Upper lobe of left lung (tissue), 6 donors: ENCODE measurements around the gene SAP130. TPM values are rescaled to one million over a fixed set of nuclear protein-coding genes. Genes with fewer than 3 reads are reported as not detected.

Experiments used
- ATAC-seq, 2 donors: fragments of 200-7000 bp; cut with Tn5 transposase; one replicate each; pipeline ENCODE4 v1.9.1; 2022; ENCODE audit warnings: mild to moderate bottlenecking in 2 of 2, moderate library complexity in 2 of 2; ENCODE audit not compliant: low FRiP score in 2 of 2
- DNase-seq, 2 donors: peaks; one replicate each; pipeline ENCODE4 v3.0.0-alpha.2; 2019 to 2020
- H3K27ac ChIP-seq, 4 donors: fragments of 200-600 bp; sonication (generic); one replicate each; pipeline ENCODE4 v1.5.1; 2016 to 2019
- H3K27me3 ChIP-seq, 4 donors: fragments of 200-600 bp; sonication (generic); one replicate each; pipeline ENCODE4 v1.5.1; 2017 to 2019
- H3K36me3 ChIP-seq, 4 donors: fragments of 200-600 bp; sonication (generic); one replicate each; pipeline ENCODE4 v1.5.1; 2016 to 2019
- H3K4me1 ChIP-seq, 4 donors: fragments of 200-600 bp; sonication (generic); one replicate each; pipeline ENCODE4 v1.5.1; 2018 to 2019
- H3K4me3 ChIP-seq, 4 donors: fragments of 200-600 bp; sonication (generic); one replicate each; pipeline ENCODE4 v1.5.1; 2017 to 2019; ENCODE audit warnings: mild to moderate bottlenecking in 2 of 4, moderate library complexity in 1 of 4
- H3K9me3 ChIP-seq, 4 donors: fragments of 200-600 bp; sonication (generic); one replicate each; pipeline ENCODE4 v1.5.1; 2018 to 2019
- CTCF ChIP-seq, 6 experiments: fragments of 450-650 bp in 4 of 6; fragments of 200-600 bp in 2 of 6; sonication (generic) in 2 of 6; IDR thresholded peaks; one replicate each; pipeline ENCODE4 v1.5.1; 2016 to 2019; ENCODE audit warnings: antibody characterized with exemption in 6 of 6
- EP300 ChIP-seq, 4 donors: sonication (generic); formaldehyde crosslinking; IDR thresholded peaks; one replicate each; pipeline ENCODE4 v1.5.1; 2017; ENCODE audit warnings: antibody characterized with exemption in 4 of 4, control low read depth in 2 of 4
- POLR2A ChIP-seq, 4 donors: fragments of 450-650 bp; IDR thresholded peaks; one replicate each; pipeline ENCODE4 v1.5.1; 2016 to 2017; ENCODE audit warnings: antibody characterized with exemption in 4 of 4, mild to moderate bottlenecking in 2 of 4
- POLR2AphosphoS5 ChIP-seq, 2 donors: sonication (generic); formaldehyde crosslinking; IDR thresholded peaks; one replicate each; pipeline ENCODE4 v1.5.1; 2017; ENCODE audit warnings: antibody characterized with exemption in 2 of 2
- WGBS, 2 donors: methylation state at CpG; one replicate each; pipeline ENCODE4 v1.1.5; 2017 to 2018; 5-methylcytosine and 5-hydroxymethylcytosine counted together
- total RNA-seq, 6 donors: library from RNA; depleted of rRNA in 4 of 6; stranded (reverse); fragments of >200 nt in 4 of 6; gene quantifications; one replicate each; pipeline versions ENCODE4 v1.1.0 to v1.2.1, GENCODE V29; 2016 to 2021
- donor health status: DM: no; HTN: no; CAD: no; lungs with moderate emphysema.
- donor health status: DM: no; HTN: yes; CAD: no; lungs with severe emphysema.

Gene SAP130
- total RNA-seq, 6 donors from 2014 or later = 9.8 to 20.7 (median 17.2) TPM

DNA sequence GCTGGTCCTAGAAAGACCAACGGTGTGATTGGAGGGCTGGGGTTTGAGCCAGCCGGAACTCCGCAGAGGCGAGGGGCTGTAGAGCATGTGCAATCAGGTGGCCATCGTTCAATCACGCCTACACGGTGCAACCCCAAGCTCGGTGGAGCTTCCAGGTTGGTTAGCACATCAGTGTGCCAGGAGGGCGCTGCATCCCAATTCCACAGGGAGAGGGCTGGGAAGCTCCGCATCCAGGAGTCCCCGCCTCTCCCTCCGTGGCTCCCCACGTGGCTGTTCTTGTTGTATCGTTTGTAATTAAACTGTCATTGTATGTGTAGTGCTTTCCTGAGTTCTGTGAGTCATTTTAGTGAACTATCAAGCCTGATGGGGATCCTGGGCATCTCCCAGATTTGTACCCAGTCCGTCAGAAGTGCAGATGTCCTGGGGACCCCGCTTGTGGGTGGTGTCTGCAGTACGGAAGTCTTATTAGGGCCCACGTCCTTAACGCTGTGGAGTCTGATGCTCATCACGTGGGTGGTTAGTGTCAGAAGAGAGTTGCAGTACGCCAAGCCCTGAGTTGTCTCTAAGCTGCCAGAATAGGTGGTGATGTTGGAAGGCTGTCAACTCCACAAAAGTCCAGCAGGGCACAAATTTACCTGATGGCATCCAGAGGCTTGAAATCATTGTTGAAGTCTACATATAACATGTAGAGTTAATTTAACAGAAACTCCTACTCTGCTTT, 121.5 kb downstream of the SAP130 start:
- Histone ChIP-seq H3K4me3 (no peak overlapping the region), H3K4me1 (no peaks in the 10 kb centered on the region), H3K9me3 (no peaks in the 10 kb centered on the region), H3K27me3 (no peaks in the 10 kb centered on the region), H3K36me3 (no peaks in the 10 kb centered on the region), H3K27ac (no peak overlapping the region)
- 58 to 60% methylated on average over 8 to 21 of the region's 21 CpGs for WGBS, 2 donors
- DNase-seq = no peak
- TF ChIP-seq EP300 (IDR thresholded peaks at IDR 0.05) = no peak
- no peak for TF ChIP-seq POLR2A (IDR thresholded peaks at IDR 0.05)
- no peak for TF ChIP-seq POLR2AphosphoS5 (IDR thresholded peaks at IDR 0.05)
- no peak for TF ChIP-seq CTCF (IDR thresholded peaks at IDR 0.05)
- ATAC-seq = peak in 1 of 2 donors; percentile 25

- Histone ChIP-seq H3K9me3 (no peaks in the 10 kb centered on the region), H3K4me3 (no peak overlapping the region), H3K4me1 (peaks cover 0 to 7% (median 6%) of the 10 kb centered on the region in 4 donors), H3K27me3 (no peaks in the 10 kb centered on the region), H3K27ac (peak overlapping the region in 1 of 4 donors; percentile 3), H3K36me3 (no peaks in the 10 kb centered on the region)
- whole genome bisulfite sequencing, 2 donors = 85 to 90% methylated on average over 12 of the region's 12 CpGs
- DNase-seq = no peak
- TF ChIP-seq EP300 (IDR thresholded peaks at IDR 0.05) (no peak), POLR2A (IDR thresholded peaks at IDR 0.05) (no peak), POLR2AphosphoS5 (IDR thresholded peaks at IDR 0.05) (no peak), CTCF (IDR thresholded peaks at IDR 0.05) (no peak)
- peak in 1 of 2 donors; percentile 53 for ATAC-seq
Measured at GRCh38 chr2:127901339-127902056, 126.4 kb downstream of the SAP130 start.

GRCh38 chr2:127897531-127898211, 130.2 kb downstream of the SAP130 start:
- no peaks in the 10 kb centered on the region for H3K36me3 ChIP-seq
- TF ChIP-seq CTCF (IDR thresholded peaks at IDR 0.05) (no peak), POLR2A (IDR thresholded peaks at IDR 0.05) (no peak), EP300 (IDR thresholded peaks at IDR 0.05) (no peak), POLR2AphosphoS5 (IDR thresholded peaks at IDR 0.05) (no peak)
- H3K27me3 ChIP-seq = no peaks in the 10 kb centered on the region
- DNase-seq (no peak), ATAC-seq (no peak)
- H3K9me3 ChIP-seq = no peaks in the 10 kb centered on the region
- H3K27ac ChIP-seq = no peak overlapping the region
- H3K4me1 ChIP-seq = peaks cover 0 to 7% (median 6%) of the 10 kb centered on the region in 4 donors
- H3K4me3 ChIP-seq = no peak overlapping the region
- WGBS, 2 donors = 22 to 27% methylated on average over 1 of the region's 1 CpG

GRCh38 chr2:127893494-127893893, 134.4 kb downstream of the SAP130 start:
- 75% methylated on average over 5 of the region's 5 CpGs for WGBS, 2 donors
- H3K9me3 ChIP-seq = no peaks in the 10 kb centered on the region
- DNase-seq (no peak), ATAC-seq (no peak)
- H3K36me3 ChIP-seq = no peaks in the 10 kb centered on the region
- no peak overlapping the region for H3K4me3 ChIP-seq
- H3K27ac ChIP-seq = no peak overlapping the region
- peaks cover 0 to 10% (median 6%) of the 10 kb centered on the region in 4 donors for H3K4me1 ChIP-seq
- no peaks in the 10 kb centered on the region for H3K27me3 ChIP-seq
- TF ChIP-seq CTCF (IDR thresholded peaks at IDR 0.05) (no peak), POLR2A (IDR thresholded peaks at IDR 0.05) (no peak), POLR2AphosphoS5 (IDR thresholded peaks at IDR 0.05) (no peak), EP300 (IDR thresholded peaks at IDR 0.05) (no peak)
